ENCODE data around the gene OBSL1.
A peak's percentile ranks its signal among the peaks of the same experiment; 100 is the strongest.

The OBSL1 gene

DNA sequence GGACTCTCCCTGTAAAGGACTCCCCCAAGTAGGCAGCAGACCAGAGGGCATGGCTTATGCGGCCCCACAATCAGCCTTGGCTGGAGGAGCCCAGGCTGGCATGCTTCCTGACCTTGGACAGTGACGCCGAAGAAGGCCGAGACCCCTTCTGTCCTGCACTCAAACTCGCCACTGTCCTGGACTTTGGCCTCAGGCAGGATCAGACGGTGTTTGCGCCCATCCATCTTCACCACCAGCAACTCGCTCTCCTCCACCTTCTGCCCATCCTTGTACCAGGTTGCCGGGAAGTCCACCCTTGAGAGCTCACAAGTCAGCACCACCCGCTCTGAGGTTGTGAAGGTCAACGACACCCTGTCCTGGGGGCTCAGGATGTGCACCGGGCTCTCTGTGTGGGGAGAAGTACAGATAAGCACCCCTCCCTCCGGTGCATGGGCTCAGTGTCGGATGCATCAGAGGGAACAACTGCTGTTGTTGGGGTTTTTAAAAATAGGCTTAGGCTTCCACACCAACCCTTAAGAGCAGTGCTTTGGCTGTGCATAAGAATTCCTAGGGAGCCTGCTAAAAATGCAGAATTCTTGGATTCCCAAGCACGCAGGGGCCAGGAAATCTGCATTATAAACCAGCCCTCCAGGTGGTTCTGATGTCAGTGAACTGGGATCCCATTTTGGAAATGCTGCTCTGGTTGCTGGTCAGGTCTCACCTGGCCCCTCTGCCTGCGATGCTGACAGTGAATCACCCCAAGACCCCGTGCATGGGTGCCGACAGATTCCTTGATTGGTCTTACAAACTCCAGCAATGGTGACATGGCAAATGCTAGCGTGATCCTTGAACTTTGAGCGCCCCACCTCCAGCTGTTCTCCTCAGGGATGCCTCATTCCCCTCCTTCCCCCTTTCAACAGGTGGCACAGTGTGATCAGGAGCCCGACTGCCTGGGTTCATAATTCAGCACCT lies 5.9 kb downstream of the OBSL1 start:
- DNase-seq: no peak

- DNase-seq: no peak
Measured at GRCh38 chr2:219563271-219563928, 7.9 kb downstream of the OBSL1 start.

DNA sequence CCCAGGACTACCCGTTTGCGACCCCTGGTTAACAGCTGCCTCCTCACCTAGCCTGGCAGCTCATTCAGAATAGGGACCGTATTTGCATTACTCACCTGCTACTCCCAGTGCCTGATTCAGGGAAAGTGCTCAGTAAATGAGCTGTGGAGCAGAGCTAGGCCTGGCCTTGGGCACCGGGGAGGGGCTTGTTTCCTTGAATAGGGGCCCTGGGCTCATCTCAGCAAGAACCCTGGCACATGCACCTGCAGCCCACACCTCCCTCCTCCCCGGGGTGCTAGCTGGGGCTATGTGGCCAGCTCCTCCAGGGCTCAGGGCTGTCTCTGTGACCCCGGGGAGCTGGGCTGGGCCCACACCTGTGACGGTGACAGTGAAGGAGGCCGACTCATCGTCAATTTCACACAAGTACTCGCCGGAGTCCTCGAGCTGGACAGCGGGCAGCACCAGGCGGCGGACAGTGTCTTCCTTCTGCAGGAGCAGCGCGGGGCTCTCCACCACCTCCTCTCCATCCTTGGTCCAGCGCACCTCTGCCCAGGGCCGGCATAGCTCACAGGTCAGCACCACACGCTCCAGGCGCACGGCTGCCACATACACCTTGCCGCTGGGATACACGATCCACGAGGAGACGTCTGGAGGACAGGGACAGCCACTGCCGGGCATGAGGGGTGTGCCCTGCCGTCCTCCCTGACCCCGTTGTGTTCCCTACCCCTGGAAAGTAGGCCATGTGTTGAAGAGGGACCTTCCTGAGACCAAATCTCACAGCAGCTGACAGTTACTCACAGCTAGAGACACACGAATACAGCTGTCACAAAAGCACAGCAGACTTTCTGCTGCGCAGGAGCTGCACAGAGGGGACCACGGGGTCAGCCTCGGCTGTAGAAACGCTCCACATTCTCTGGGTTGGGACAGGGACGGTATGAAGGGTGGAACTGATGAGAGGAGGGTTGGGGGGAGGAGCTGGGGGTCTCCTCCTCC lies 9.0 kb downstream of the OBSL1 start:
- DNase-seq: peak; percentile 85

- no peak for DNase-seq
Measured at GRCh38 chr2:219561179-219562048, 9.9 kb downstream of the OBSL1 start.

DNA sequence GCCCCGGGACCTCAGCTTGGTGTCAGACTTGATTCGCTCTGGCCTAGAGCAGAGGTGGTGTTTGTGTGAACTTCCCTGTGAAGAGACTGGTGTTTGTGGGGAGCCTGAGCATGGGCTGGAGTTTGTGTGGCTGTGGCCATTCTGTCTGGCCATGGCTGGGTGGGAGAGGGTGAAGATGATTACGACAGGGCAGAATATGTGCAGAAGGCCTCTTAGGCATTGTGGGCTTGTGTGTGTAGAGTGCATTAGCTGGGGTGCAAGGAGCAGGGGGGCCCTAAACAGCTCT lies 10.5 kb downstream of the OBSL1 start:
- no peak for DNase-seq

DNA sequence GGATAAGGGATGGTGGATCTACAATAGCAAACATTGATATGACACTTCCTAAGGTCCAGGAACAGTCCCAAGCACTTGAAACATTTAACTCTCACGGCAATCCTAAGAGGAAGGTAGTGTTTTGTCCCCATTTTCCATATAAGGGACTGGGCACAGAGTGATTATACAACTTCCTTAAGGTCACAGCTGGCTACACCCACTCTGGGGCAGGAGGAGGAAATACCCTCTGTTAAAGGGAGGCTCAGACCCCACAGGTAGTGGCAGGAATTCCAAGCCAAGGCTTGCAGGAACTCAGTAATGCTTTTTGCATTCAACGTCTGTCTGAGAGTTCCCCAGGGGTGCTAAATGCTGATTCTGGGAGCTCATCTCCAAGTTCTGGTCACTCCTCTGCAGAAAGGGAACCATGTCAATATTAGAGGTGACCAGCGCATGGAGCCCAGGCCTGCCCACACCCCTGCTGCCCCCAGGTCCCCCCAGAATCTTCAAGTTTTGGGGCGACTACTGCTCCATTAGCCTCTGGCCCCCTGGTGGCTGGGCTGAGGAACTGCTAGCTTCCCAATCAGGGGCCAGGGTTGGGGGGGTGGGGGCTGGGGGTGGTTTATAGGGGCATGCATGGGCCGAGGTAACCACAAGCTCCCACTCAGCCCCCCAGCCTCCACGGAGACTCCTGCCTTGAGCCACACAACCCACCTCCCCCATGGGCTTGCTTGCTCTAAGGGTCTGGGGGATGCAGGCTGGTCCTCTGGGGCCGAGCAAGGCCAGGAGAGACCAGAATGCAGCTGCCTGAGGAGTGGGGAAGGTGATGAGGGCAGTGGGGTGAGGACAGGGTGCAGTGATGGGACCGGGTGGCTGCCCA lies 11.1 kb downstream of the OBSL1 start:
- DNase-seq: no peak

GRCh38 chr2:219559156-219559915 lies 12.0 kb downstream of the OBSL1 start:
- no peak for DNase-seq

DNA sequence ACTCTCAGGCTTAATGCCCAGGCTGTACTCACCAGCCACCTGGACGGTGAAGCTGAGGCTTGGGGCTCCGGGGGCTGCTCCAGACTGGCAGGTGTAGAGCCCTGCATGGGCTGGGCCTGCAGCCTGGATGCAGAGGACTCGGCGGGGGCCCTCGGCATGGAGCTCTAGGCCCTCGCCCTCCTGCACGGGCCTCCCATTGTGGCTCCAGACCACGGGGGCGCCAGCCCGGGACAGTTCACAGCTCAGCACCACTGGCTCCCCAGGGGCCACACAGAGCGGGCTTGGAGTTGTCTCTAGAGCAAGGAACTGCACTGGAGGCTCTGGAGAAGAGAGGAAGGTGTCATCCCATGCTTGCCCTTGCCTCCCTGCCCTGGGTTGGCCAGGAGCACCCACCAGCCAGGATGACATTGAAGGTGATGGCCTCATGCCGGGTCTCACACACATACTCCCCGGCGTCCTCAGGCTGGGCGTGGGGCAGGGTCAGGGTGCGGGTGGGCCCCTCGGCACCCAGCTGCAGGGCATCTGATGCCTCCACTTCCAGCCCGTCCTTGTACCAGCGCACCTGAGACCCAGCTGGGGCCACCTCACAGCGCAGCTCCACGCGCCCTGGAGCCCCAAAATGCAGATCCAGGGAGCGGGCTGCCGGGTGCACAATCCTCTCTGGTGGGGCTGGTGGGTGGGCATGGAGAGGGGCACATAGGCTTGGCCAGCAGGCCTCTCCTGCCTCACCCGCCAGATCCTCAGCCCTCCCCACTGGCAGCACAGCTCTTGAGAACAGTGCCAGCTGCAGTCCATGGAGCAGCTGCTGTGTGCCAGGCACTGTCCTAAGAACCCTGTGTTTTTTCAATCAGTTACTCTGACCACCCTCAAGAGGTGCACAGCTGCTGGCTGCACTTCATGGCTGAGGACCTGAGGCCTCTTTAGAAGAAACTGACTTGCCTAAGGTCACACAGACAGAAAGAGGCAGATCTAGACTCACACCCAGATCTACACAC lies 13.3 kb downstream of the OBSL1 start:
- DNase-seq: no peak

GRCh38 chr2:219557320-219557719 lies 14.0 kb downstream of the OBSL1 start:
- no peak for DNase-seq

GRCh38 chr2:219556413-219556812 lies 14.9 kb downstream of the OBSL1 start:
- no peak for DNase-seq

DNA sequence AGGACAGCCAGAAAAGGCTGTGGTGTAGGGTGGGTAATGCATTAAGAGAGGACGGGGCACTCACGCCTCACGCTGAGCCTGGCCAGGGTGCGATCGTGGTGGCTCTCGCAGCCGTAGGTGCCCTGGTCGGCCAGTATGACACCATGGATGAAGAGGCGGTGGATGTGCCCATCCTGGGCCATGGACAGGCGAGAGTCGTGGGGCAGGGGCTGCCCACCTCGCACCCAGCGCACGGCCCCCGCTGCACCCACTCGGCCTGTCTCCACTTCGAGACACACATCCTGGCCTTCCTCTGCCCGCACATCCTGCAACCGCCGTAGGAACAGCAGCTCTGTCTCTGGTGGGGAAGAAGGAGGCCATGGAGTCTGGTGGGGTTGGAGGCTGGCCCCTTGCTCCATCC lies 15.4 kb downstream of the OBSL1 start:
- DNase-seq: no peak

GRCh38 chr2:219554350-219554749 lies 17.0 kb downstream of the OBSL1 start:
- DNase-seq: no peak

DNA sequence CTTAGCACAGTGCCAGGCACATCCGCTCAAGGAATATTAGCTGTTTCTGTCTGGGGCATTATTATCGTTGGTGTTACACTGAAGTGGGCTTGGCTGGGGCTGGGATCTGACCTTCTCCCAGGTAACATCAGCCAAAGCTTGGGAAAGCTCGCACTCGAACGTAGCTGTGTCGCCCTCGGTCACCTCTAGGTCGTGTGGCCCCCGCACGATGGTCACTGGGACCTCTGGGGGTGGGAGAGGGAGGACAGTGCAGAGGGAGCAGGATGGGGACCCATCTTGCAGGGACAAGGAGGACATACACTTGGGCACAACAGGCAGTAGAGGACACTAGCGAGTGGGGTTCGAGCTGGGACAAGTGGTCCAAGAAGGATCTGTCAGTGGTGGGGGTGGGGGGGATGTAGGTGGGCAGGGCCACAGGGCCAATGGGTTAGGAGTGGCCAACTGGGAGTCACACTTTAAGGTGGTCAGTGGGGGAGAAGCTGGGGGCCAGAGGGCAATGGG lies 17.8 kb downstream of the OBSL1 start:
- DNase-seq: no peak

DNA sequence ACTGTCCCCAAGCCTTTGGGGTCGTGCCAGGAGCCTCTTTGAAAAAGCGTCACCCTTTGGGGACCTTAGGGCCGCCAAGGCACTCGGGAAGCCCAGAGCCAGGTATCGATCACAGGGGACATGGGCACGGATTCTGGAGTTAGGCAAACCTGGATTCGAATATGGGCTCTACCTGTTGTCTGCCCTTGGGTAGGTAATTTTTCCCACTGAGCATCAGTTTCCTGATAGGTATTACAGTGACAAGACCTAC lies 18.2 kb downstream of the OBSL1 start:
- DNase-seq: no peak

- peak; percentile 91 for DNase-seq
Measured at GRCh38 chr2:219552382-219553167, 18.8 kb downstream of the OBSL1 start.

DNA sequence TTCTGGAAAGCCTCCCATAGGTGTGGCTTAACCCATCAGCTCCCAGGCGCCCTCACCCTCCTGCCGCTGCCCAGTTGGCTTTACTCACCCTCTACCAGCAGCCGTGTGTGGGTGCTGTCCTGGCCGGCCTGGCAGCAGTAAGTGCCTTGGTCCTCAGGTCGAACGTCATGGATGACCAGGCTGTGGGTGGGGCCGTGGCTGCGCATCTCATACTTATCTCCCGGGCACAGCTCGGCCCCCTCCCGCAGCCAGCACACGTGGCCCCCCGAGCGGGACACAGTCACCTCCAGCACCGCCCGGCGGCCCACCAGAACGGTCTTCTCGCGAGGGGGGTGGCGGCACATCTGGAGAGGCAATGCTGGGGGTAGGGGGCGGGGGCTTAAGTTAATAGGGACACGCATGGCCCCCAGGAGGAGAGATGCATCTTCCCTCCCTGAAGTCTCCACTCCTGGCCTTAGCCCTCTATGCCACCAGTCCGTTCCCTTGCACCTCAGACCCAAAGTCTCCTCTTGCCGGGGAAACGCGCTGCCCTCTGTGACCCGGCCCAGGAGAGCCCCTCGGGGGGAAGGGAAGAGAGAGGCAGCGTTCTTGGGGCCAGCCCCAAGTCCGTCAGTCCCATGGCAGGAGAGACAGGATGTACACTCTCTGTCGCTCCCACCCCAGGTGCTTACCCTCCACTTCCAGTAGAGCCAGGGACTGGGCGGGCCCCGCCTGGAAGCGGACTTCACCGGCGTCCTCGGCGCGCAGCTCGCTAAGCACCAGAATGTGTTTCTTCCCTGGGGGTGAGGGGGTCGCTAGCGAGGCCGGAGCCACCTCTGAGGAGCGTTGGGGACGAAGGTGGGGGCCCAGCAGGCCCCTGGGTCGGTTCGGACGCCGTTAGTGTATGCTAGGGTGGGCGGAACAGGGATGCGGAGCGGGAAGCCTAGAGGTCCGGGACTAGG lies 19.6 kb downstream of the OBSL1 start:
- no peak for DNase-seq

GRCh38 chr2:219549619-219550018 lies 21.7 kb downstream of the OBSL1 start:
- DNase-seq: no peak
